ENCODE measurements around the gene SOX6. TPM values are rescaled to one million over a fixed set of nuclear protein-coding genes. Genes with fewer than 3 reads are reported as not detected.

The SOX6 gene
- polyA plus RNA-seq, 1 donor (not counting 4 experiments of a cell fraction or from before 2014, with no cell fraction given): 6.0 TPM

GRCh38 chr11:16059332-16059731, 297.0 kb downstream of the SOX6 start:
- no peaks in the 10 kb centered on the region for H3K79me2 ChIP-seq (ENCODE audit: control insufficient read depth, insufficient read depth, low read length)
- H3K9me1 ChIP-seq (ENCODE audit: control insufficient read depth, extremely low read depth, insufficient read depth, low read length): no peaks in the 10 kb centered on the region
- H3K4me1 ChIP-seq (ENCODE audit: control insufficient read depth, extremely low read depth, insufficient read depth, low read length): no peaks in the 10 kb centered on the region
- FAIRE-seq (no peak), DNase-seq (ENCODE audit: low read depth, low spot score) (no peak)
- no peaks in the 10 kb centered on the region for H3K36me3 ChIP-seq (ENCODE audit: control insufficient read depth in 2 of 2, extremely low read depth in 1 of 2, insufficient read depth in 2 of 2, low read length in 2 of 2)
- dilution Hi-C loops (cut with MboI; ENCODE audit: extremely low pct_ligation_motif_present, low sequenced_read_pairs): no loop called here
- H3K9ac ChIP-seq (ENCODE audit: control insufficient read depth, extremely low read depth, insufficient read depth, low read length): no peak overlapping the region
- no peaks in the 10 kb centered on the region for H4K20me1 ChIP-seq (ENCODE audit: control insufficient read depth, extremely low read depth, insufficient read depth, low read length)
- H3K27ac ChIP-seq (ENCODE audit: control insufficient read depth, insufficient read depth, low read length): no peak overlapping the region
- no peak overlapping the region for H3K4me3 ChIP-seq (ENCODE audit: control insufficient read depth in 2 of 3, extremely low read depth in 1 of 3, insufficient read depth in 2 of 3, low read depth in 1 of 3, low read length in 3 of 3)
- TF ChIP-seq, protein P1, sequence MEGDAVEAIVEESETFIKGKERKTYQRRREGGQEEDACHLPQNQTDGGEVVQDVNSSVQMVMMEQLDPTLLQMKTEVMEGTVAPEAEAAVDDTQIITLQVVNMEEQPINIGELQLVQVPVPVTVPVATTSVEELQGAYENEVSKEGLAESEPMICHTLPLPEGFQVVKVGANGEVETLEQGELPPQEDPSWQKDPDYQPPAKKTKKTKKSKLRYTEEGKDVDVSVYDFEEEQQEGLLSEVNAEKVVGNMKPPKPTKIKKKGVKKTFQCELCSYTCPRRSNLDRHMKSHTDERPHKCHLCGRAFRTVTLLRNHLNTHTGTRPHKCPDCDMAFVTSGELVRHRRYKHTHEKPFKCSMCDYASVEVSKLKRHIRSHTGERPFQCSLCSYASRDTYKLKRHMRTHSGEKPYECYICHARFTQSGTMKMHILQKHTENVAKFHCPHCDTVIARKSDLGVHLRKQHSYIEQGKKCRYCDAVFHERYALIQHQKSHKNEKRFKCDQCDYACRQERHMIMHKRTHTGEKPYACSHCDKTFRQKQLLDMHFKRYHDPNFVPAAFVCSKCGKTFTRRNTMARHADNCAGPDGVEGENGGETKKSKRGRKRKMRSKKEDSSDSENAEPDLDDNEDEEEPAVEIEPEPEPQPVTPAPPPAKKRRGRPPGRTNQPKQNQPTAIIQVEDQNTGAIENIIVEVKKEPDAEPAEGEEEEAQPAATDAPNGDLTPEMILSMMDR (optimal IDR thresholded peaks at IDR 0.05 in 1 of 3, IDR thresholded peaks at IDR 0.05 in 1 of 3, conservative IDR thresholded peaks at IDR 0.05 in 1 of 3; ENCODE audit: extremely low read depth in 1 of 3, insufficient read depth in 2 of 3, low read length in 3 of 3): no peak
- no peak for TF ChIP-seq EZH2 (IDR thresholded peaks at IDR 0.05; ENCODE audit: low read length)
- no peaks in the 10 kb centered on the region for H3K9me3 ChIP-seq (ENCODE audit: control insufficient read depth, low read depth, low read length)
- no peak overlapping the region for H3K4me2 ChIP-seq (ENCODE audit: control insufficient read depth, extremely low read depth, insufficient read depth, low read depth, low read length)
- H2AFZ ChIP-seq (ENCODE audit: control insufficient read depth, low read length): no peak overlapping the region
- H3K27me3 ChIP-seq (ENCODE audit: control insufficient read depth, extremely low read depth, insufficient read depth, low read length): no peaks in the 10 kb centered on the region

GRCh38 chr11:16058671-16059070, 297.7 kb downstream of the SOX6 start:
- Histone ChIP-seq H3K36me3 (ENCODE audit: control insufficient read depth in 2 of 2, extremely low read depth in 1 of 2, insufficient read depth in 2 of 2, low read length in 2 of 2) (no peaks in the 10 kb centered on the region), H4K20me1 (ENCODE audit: control insufficient read depth, extremely low read depth, insufficient read depth, low read length) (no peaks in the 10 kb centered on the region), H3K4me3 (ENCODE audit: control insufficient read depth in 2 of 3, extremely low read depth in 1 of 3, insufficient read depth in 2 of 3, low read depth in 1 of 3, low read length in 3 of 3) (no peak overlapping the region), H3K4me2 (ENCODE audit: control insufficient read depth, extremely low read depth, insufficient read depth, low read depth, low read length) (no peak overlapping the region), H3K9me3 (ENCODE audit: control insufficient read depth, low read depth, low read length) (no peaks in the 10 kb centered on the region), H3K9me1 (ENCODE audit: control insufficient read depth, extremely low read depth, insufficient read depth, low read length) (no peaks in the 10 kb centered on the region), H3K27me3 (ENCODE audit: control insufficient read depth, extremely low read depth, insufficient read depth, low read length) (no peaks in the 10 kb centered on the region), H3K4me1 (ENCODE audit: control insufficient read depth, extremely low read depth, insufficient read depth, low read length) (no peaks in the 10 kb centered on the region), H3K9ac (ENCODE audit: control insufficient read depth, extremely low read depth, insufficient read depth, low read length) (no peak overlapping the region), H3K79me2 (ENCODE audit: control insufficient read depth, insufficient read depth, low read length) (no peaks in the 10 kb centered on the region), H2AFZ (ENCODE audit: control insufficient read depth, low read length) (no peak overlapping the region), H3K27ac (ENCODE audit: control insufficient read depth, insufficient read depth, low read length) (no peak overlapping the region)
- TF ChIP-seq, protein P1 (optimal IDR thresholded peaks at IDR 0.05 in 1 of 3, IDR thresholded peaks at IDR 0.05 in 1 of 3, conservative IDR thresholded peaks at IDR 0.05 in 1 of 3; ENCODE audit: extremely low read depth in 1 of 3, insufficient read depth in 2 of 3, low read length in 3 of 3): no peak
- no peak for TF ChIP-seq EZH2 (IDR thresholded peaks at IDR 0.05; ENCODE audit: low read length)
- DNase-seq (ENCODE audit: low read depth, low spot score) (no peak), FAIRE-seq (no peak)
- dilution Hi-C loops (cut with MboI; ENCODE audit: extremely low pct_ligation_motif_present, low sequenced_read_pairs): no loop called here

Data from keratinocyte (primary cell).